H9 (cell line): ENCODE results near the gene SH2D2A. TPM values are rescaled to one million over a fixed set of nuclear protein-coding genes. Genes with fewer than 3 reads are reported as not detected.

Source experiments
- DNase-seq: peaks from one replicate; pipeline ENCODE4 v3.0.0-alpha.2; 2017
- H2AFZ ChIP-seq: one replicate; pipeline ENCODE4 v1.6.1; 2013; ENCODE audit warnings: mild to moderate bottlenecking, low read length, control low read depth, moderate library complexity
- H2AK5ac ChIP-seq: 2 replicates; pipeline ENCODE4 v1.6.1; 2013; ENCODE audit warnings: low read length, control low read depth, mixed read lengths; ENCODE audit not compliant: insufficient read length
- H2BK120ac ChIP-seq: one replicate; pipeline ENCODE4 v1.6.1; 2013; ENCODE audit warnings: low read depth, mild to moderate bottlenecking, low read length, control low read depth, inconsistent platforms; ENCODE audit not compliant: poor library complexity, severe bottlenecking
- H2BK12ac ChIP-seq: 2 replicates; pipeline ENCODE4 v1.6.1; 2013; ENCODE audit warnings: low read length, control low read depth, mixed read lengths, low read depth; ENCODE audit not compliant: insufficient read length
- H2BK15ac ChIP-seq: 2 replicates; pipeline ENCODE4 v1.6.1; 2013; ENCODE audit warnings: low read depth, low read length, control low read depth
- H2BK20ac ChIP-seq: one replicate; pipeline ENCODE4 v1.6.1; 2013; ENCODE audit warnings: low read depth, mild to moderate bottlenecking, low read length, control low read depth, inconsistent platforms; ENCODE audit not compliant: poor library complexity, severe bottlenecking
- H2BK5ac ChIP-seq: 2 replicates; pipeline ENCODE4 v1.6.1; 2013; ENCODE audit warnings: low read length, control low read depth, mixed read lengths; ENCODE audit not compliant: insufficient read length
- H3K14ac ChIP-seq: 2 replicates; pipeline ENCODE4 v1.6.1; 2013; ENCODE audit warnings: low read length, control low read depth; ENCODE audit not compliant: insufficient read depth
- H3K18ac ChIP-seq: 2 replicates; pipeline ENCODE4 v1.6.1; 2013; ENCODE audit warnings: low read depth, mild to moderate bottlenecking, mixed read lengths, low read length, control low read depth; ENCODE audit not compliant: insufficient read length
- H3K23ac ChIP-seq: 2 replicates; pipeline ENCODE4 v1.6.1; 2013; ENCODE audit warnings: low read length, control low read depth, mixed read lengths, low read depth; ENCODE audit not compliant: insufficient read length
- H3K23me2 ChIP-seq: 2 replicates; pipeline ENCODE4 v1.6.1; 2013; ENCODE audit warnings: low read depth, mild to moderate bottlenecking, mixed read lengths, low read length, control low read depth; ENCODE audit not compliant: insufficient read length, poor library complexity, severe bottlenecking
- H3K27ac ChIP-seq: 2 replicates; pipeline ENCODE4 v1.5.1; 2013; ENCODE audit warnings: low read length, control low read depth, mixed read lengths, low read depth; ENCODE audit not compliant: insufficient read length
- H3K27me3 ChIP-seq: 2 replicates; pipeline ENCODE4 v1.6.1; 2013; ENCODE audit warnings: low read length, control low read depth, inconsistent platforms; ENCODE audit not compliant: insufficient read depth
- H3K4ac ChIP-seq: 2 replicates; pipeline ENCODE4 v1.6.1; 2013; ENCODE audit warnings: low read depth, mild to moderate bottlenecking, control low read depth, inconsistent platforms, low read length, moderate library complexity
- H3K4me1 ChIP-seq: 2 replicates; pipeline ENCODE4 v1.6.1; 2013; ENCODE audit warnings: low read length, control low read depth, inconsistent platforms; ENCODE audit not compliant: insufficient read depth
- H3K4me2 ChIP-seq: 2 replicates; pipeline ENCODE4 v1.6.1; 2013; ENCODE audit warnings: low read length, control low read depth, mixed read lengths; ENCODE audit not compliant: insufficient read length, insufficient read depth
- H3K56ac ChIP-seq: 2 replicates; pipeline ENCODE4 v1.6.1; 2013; ENCODE audit warnings: low read depth, mild to moderate bottlenecking, mixed read lengths, low read length, control low read depth; ENCODE audit not compliant: insufficient read length
- H3K79me1 ChIP-seq: 2 replicates; pipeline ENCODE4 v1.6.1; 2013; ENCODE audit warnings: low read depth, mild to moderate bottlenecking, moderate library complexity, low read length, control low read depth, inconsistent platforms; ENCODE audit not compliant: insufficient read depth, poor library complexity, severe bottlenecking
- H3K79me2 ChIP-seq: 2 replicates; pipeline ENCODE4 v1.6.1; 2013; ENCODE audit warnings: low read length, control low read depth, inconsistent platforms; ENCODE audit not compliant: insufficient read depth
- H3K9ac ChIP-seq: 2 replicates; pipeline ENCODE4 v1.6.1; 2013; ENCODE audit warnings: low read length, control low read depth, mixed read lengths; ENCODE audit not compliant: insufficient read length; ENCODE audit errors: extremely low read depth
- H3K9me3 ChIP-seq: one replicate; pipeline ENCODE4 v1.6.1; 2013; ENCODE audit warnings: low read depth, low read length, inconsistent platforms; ENCODE audit not compliant: control insufficient read depth
- H3T11ph ChIP-seq: one replicate; pipeline ENCODE4 v1.6.1; 2013; ENCODE audit warnings: mild to moderate bottlenecking, low read length, control low read depth, inconsistent platforms
- H4K20me1 ChIP-seq: one replicate; pipeline ENCODE4 v1.6.1; 2013; ENCODE audit not compliant: control insufficient read depth, insufficient read length, insufficient read depth
- H4K5ac ChIP-seq: 2 replicates; pipeline ENCODE4 v1.6.1; 2013; ENCODE audit warnings: low read depth, mild to moderate bottlenecking, mixed read lengths, low read length, control low read depth; ENCODE audit not compliant: insufficient read length
- H4K8ac ChIP-seq: replicated peaks from 2 replicates; pipeline ENCODE4 v1.6.1; 2013; ENCODE audit warnings: low read length, control low read depth, mixed read lengths, low read depth; ENCODE audit not compliant: insufficient read length
- H4K91ac ChIP-seq: 2 replicates; pipeline ENCODE4 v1.6.1; 2013; ENCODE audit warnings: low read depth, mild to moderate bottlenecking, moderate library complexity, mixed read lengths, low read length, control low read depth; ENCODE audit not compliant: insufficient read length
- H3K27ac Mint-ChIP-seq, 3 experiments: 2 replicates in 2 of 3; 3 replicates in 1 of 3; pipeline ENCODE4 v1.8.0; 2020 to 2021; ENCODE audit warnings: mixed read lengths in 3 of 3, mild to moderate bottlenecking in 1 of 3, moderate library complexity in 1 of 3
- H3K27me3 Mint-ChIP-seq: 2 replicates; pipeline ENCODE4 v1.8.0; 2021; ENCODE audit warnings: low read depth, mild to moderate bottlenecking, moderate library complexity, mixed read lengths
- H3K36me3 Mint-ChIP-seq, 3 experiments: 2 replicates in 2 of 3; 3 replicates in 1 of 3; pipeline ENCODE4 v1.8.0; 2020 to 2021; ENCODE audit warnings: low read depth in 3 of 3, mixed read lengths in 3 of 3; ENCODE audit not compliant: insufficient read depth in 1 of 3
- H3K4me1 Mint-ChIP-seq, 2 experiments: 2 replicates each; pipeline ENCODE4 v1.8.0; 2020; ENCODE audit warnings: mixed read lengths in 2 of 2
- H3K4me3 Mint-ChIP-seq, 2 experiments: 2 replicates in 1 of 2; 3 replicates in 1 of 2; pipeline ENCODE4 v1.8.0; 2020 to 2021; ENCODE audit warnings: mild to moderate bottlenecking in 2 of 2, mixed read lengths in 2 of 2, moderate library complexity in 1 of 2
- H3K9me3 Mint-ChIP-seq, 2 experiments: 2 replicates in 1 of 2; 3 replicates in 1 of 2; pipeline ENCODE4 v1.8.0; 2020; ENCODE audit warnings: mild to moderate bottlenecking in 2 of 2, mixed read lengths in 2 of 2, moderate library complexity in 1 of 2
- WGBS: extraction: QIAGEN DNeasy Blood & Tissue Kit; methylation state at CpG from one replicate; pipeline ENCODE4 v1.1.7; 2013; ENCODE audit warnings: missing lambda C conversion rate, low lambda C conversion rate, mixed read lengths; ENCODE audit not compliant: insufficient read length; ENCODE audit errors: extremely low coverage; 5-methylcytosine and 5-hydroxymethylcytosine counted together
- total RNA-seq: library from RNA; stranded (reverse); gene quantifications from 2 replicates; pipeline ENCODE4 v1.2.1, GENCODE V29; 2021
- TF ChIP-seq, protein P1 (sequence below): fragments of 200-600 bp; sonication (generic); conservative IDR thresholded peaks from 3 replicates; pipeline ENCODE4 v1.8.0; 2021; ENCODE audit warnings: antibody characterized with exemption, mild to moderate bottlenecking

Gene SH2D2A
- total RNA-seq, 1 experiment from 2014 or later, result 2.0 TPM

DNA sequence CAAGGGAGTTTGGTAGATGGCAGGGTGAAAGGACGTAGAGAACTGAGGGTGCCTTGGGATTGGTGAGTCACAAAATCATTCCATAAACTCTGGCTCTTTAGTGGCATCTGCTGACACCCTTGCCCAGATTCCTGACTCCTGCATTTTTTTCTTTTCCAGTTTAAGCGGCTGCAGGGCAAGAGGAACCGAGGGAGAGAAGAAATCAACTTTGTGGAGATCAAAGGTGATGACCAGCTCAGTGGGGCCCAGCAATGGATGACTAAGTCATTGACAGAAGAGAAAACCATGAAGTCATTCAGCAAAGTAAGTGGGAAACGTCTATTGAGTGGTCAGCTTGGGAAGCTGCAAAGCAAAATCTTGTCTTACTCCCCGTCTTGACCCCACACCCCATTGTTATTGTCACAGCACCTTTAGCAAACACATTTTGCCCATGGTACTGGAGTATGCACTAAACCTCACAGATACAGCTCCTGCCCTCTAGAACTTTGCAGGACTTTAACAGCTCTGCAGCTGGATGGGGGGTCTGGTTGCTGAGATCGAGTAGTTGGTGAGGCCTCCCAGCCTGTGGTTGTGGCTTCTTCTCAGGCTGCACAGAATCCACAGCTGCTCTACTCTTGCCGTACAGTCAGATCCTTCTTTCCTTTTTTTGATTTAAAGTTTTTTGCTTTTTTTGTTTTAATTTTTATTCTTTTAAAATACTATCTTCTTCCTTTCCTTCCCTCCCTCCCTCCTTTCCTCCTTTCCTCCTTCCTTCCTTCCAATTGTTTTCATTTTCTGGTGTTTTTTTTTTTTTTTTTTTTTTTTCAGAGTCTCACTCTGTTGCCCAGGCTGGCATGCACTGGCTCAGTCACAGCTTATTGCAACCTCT is 21.9 kb downstream of the SH2D2A start:
- no peak for DNase-seq
- no peak overlapping the region for H4K5ac ChIP-seq
- no peak overlapping the region for H2BK120ac ChIP-seq
- H3K4ac ChIP-seq, result no peak overlapping the region
- no peaks in the 10 kb centered on the region for H4K20me1 ChIP-seq
- no peak overlapping the region for H3K23ac ChIP-seq
- H3K27me3 Mint-ChIP-seq, result no peaks in the 10 kb centered on the region
- no peaks in the 10 kb centered on the region for H3K23me2 ChIP-seq
- H3K4me1 ChIP-seq, result no peaks in the 10 kb centered on the region
- no peaks in the 10 kb centered on the region for H3K79me2 ChIP-seq
- no peak overlapping the region for H3K9ac ChIP-seq
- H3K9me3 Mint-ChIP-seq, result no peaks in the 10 kb centered on the region
- H3K4me2 ChIP-seq, result no peak overlapping the region
- no peak overlapping the region for H3K56ac ChIP-seq
- no peak overlapping the region for H2AK5ac ChIP-seq
- no peak overlapping the region for H3K4me3 Mint-ChIP-seq
- H3K9me3 ChIP-seq, result no peaks in the 10 kb centered on the region
- no peak overlapping the region for H2BK15ac ChIP-seq
- no peaks in the 10 kb centered on the region for H3K27me3 ChIP-seq
- H2BK20ac ChIP-seq, result no peak overlapping the region
- no peak overlapping the region for H3K14ac ChIP-seq
- WGBS, result no CpG with 5 or more reads among the region's 7 CpGs
- no peak overlapping the region for H2AFZ ChIP-seq
- no peak overlapping the region for H3T11ph ChIP-seq
- TF ChIP-seq, protein P1, sequence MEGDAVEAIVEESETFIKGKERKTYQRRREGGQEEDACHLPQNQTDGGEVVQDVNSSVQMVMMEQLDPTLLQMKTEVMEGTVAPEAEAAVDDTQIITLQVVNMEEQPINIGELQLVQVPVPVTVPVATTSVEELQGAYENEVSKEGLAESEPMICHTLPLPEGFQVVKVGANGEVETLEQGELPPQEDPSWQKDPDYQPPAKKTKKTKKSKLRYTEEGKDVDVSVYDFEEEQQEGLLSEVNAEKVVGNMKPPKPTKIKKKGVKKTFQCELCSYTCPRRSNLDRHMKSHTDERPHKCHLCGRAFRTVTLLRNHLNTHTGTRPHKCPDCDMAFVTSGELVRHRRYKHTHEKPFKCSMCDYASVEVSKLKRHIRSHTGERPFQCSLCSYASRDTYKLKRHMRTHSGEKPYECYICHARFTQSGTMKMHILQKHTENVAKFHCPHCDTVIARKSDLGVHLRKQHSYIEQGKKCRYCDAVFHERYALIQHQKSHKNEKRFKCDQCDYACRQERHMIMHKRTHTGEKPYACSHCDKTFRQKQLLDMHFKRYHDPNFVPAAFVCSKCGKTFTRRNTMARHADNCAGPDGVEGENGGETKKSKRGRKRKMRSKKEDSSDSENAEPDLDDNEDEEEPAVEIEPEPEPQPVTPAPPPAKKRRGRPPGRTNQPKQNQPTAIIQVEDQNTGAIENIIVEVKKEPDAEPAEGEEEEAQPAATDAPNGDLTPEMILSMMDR, result no peak
- no peak overlapping the region for H3K18ac ChIP-seq
- no peak overlapping the region for H3K27ac Mint-ChIP-seq
- no peak overlapping the region for H2BK5ac ChIP-seq
- no peaks in the 10 kb centered on the region for H3K79me1 ChIP-seq
- H2BK12ac ChIP-seq, result no peak overlapping the region
- no peak overlapping the region for H3K27ac ChIP-seq
- H3K36me3 Mint-ChIP-seq, result peaks cover 38 to 87% (median 73%) of the 10 kb centered on the region in 3 experiments; a peak in 6 of 7 replicates
- H4K91ac ChIP-seq, result no peak overlapping the region
- no peaks in the 10 kb centered on the region for H3K4me1 Mint-ChIP-seq
- no peak overlapping the region for H4K8ac ChIP-seq
